HG03565 (cell line): ENCODE data around the gene ZKSCAN8.
"Not testable (repeated sequence)": the region's sequence is repeated elsewhere in the genome, so short reads cannot be mapped to it uniquely, and the experiment has no call there.

Experiments used
- ATAC-seq: cut with Tn5 transposase; IDR thresholded peaks from one replicate; pipeline ENCODE4 v1.9.1; 2021; ENCODE audit warnings: mild to moderate bottlenecking, moderate library complexity; ENCODE audit not compliant: unreplicated experiment

The ZKSCAN8 gene

DNA sequence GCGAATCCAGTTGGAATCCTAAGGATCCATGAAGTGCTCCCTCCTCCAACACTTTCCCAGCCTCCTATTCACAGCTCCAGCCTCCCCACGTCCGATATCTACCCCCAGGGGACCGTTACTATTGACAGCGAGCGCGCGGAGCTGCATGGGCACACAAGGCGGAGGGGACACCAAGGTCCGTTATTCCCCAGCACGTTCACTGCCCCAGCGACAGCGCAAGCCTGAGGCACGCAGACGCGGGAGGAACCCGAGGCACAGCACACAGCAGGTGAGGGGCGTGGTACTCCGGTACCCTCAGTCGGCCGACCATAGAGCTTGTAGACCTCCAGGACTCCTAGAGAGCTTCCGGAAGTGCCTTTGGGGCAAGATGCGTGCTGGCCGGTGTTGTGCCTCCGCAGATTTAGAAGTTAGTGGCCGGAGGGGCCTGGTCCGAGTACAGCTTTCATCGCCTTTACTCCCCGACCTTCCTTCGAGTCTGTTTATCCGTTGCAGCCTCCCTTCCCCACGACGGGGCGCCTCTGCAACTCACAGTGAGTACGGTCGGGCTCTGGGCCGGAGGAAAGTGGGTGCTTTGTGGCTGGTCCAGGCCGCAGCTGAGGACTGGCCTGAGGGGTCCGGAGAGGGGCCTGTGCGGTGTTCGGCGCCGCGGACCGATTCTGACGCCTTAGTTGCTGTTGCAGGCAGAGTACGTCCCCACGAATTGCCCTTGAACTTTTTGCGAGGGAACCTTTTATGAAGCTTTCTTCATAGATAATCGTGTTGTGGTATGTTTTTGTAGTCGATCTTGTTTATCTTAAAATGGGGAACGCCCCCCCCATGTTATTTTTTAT lies at the start of gene ZKSCAN8:
TSS of gene ZKSCAN8 (plus strand) at position 384 of the 830 bp plus-strand sequence. CDS start 6,525 bp downstream, outside the sequence.
- peak; percentile 66 for ATAC-seq

DNA sequence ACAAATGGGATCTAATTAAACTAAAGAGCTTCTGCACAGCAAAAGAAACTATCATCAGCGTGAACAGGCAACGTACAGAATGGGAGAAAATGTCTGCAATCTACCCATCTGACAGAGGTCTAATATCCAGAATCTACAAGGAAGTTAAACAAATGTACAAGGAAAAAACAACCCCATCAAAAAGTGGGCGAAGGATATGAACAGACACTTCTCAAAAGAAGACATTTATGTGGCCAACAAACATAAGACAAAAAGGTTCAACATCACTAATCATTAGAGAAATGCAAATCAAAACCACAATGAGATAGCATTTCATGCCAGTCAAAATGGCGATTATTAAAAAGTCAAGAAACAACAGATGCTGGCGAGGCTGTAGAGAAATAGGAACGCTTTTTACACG lies 39.5 kb upstream of the ZKSCAN8 start:
- ATAC-seq: not testable (repeated sequence)

DNA sequence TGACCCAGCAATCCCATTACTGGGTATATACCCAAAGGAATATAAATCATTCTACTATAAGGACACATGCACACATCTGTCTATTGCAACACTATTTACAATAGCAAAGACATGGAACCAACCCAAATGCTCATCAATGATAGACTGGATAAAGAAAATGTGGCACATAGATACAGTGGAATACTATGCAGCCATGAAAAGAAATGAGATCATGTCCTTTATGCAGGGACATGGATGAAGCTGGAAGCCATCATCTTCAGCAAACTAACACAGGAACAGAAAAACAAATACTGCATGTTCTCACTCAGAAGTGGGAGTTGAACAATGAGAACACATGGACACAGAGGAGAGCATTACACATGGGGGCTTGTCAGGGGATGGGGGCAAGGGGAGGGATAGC lies 39.0 kb upstream of the ZKSCAN8 start:
- ATAC-seq: not testable (repeated sequence)

DNA sequence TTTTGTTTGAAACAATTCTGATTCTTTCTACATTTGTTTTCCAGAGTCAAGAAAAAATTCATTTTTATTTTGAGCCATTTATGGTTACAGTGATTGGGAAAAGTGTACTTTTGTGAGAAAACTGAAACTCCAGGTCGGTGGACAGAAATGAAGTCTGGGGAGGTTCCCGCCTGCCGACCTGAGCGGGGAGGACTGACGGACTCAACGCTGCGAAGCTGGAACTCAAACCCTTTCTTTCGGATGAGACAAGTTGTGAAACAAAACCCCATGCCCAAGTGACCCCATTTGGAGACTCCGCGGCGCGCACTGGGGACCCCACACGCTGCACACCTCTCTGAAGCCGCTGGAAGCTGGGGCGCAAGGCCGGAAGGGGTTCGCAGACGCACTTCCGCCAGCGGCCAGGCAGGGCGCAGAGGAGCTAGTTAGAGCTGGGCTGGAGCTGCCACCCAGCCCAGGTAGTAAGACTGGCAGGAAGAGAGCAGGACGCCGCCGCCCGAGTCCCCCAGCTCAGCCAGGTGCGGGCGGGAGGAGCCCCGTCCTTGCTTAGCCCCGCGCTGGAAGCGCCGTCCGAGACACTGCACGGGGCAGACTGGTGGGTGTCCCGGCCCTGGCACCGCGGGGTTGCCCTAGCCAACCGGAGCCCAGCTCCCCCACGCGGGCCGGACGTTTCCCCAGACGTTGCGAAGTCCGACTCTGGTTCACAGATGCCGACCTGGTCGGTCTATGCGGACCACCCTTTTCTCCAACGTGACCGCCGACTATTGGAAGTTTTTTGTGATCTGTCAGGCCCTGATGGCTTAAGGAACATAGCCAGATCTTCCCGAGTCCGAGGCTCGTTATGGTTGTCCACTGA lies 37.1 kb upstream of the ZKSCAN8 start:
- ATAC-seq: peak; percentile 98

DNA sequence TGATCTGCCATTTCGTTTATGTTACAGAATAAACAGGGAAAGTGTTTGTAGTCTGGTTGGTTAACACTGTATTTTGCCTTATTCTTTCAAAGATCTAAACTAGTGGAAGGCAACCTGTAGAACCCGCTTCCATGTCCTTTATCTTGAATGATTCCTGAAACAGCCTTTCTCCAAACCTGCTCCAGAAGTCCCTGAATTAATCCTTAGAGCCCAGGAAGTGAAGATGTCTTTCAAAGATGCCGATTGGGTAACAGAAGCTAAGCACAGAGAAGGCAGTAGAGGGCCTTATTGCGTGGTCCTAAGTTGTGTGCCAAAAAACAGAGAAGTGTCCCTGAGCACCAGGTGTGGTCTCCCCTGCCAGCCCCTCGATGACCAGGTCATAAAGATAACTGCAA lies 36.4 kb upstream of the ZKSCAN8 start:
- no peak for ATAC-seq

DNA sequence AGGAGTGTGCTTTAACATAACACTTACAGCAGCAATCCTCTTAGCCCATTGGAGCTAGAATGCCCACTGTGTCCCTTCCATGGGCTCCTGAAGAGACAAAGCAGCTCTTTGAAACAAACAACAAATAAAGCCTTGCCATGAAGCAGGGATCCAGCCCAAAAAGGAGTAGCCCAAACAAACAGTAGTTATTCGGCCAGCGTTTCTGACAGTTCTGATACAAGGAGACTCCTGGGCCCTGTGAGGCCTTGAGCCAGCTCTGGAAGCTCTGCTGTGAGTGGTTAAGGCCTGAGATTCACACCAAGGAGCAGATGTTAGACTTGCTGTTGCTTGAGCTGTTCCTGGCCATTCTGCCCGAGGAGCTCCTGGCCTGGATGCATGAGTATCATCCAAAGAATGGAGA lies 34.2 kb upstream of the ZKSCAN8 start:
- ATAC-seq: no peak

DNA sequence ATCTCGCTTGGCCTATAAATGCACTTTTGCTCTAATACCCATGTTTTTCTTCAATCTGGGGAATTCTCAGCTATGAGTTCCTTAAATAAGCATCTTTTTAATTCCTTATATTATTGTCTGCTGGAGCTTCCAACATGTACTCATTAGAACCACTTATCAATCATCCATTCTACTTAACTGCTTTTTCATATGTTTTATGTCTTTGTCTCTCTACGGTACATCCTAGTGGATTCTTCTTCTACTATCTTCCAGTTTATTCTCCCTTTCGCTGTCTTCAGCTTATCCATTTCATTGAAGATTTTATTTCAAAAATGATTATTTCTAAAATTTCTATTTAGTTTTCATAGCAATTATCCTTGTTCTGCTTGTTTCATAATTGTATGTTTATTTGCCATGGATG lies 29.7 kb upstream of the ZKSCAN8 start:
- ATAC-seq: no peak

DNA sequence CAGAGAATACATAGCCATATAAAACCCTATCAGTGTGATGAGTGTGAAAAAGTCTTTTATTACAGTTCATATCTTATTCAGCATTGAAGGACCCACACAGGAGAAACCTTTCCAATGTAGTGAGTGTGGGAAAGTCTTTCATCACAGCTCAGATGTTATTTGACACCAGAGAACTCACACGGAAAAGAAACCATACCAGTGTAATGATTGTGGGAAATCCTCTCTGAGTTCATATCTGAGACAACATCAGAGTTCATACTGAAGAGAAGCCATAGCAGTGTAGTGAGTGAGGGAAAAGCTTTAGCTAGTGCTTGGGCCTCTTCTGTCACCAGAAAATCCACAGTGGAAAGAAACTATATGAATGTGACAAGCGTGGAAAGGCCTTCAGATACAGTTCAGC lies 25.9 kb upstream of the ZKSCAN8 start:
- ATAC-seq: no peak

DNA sequence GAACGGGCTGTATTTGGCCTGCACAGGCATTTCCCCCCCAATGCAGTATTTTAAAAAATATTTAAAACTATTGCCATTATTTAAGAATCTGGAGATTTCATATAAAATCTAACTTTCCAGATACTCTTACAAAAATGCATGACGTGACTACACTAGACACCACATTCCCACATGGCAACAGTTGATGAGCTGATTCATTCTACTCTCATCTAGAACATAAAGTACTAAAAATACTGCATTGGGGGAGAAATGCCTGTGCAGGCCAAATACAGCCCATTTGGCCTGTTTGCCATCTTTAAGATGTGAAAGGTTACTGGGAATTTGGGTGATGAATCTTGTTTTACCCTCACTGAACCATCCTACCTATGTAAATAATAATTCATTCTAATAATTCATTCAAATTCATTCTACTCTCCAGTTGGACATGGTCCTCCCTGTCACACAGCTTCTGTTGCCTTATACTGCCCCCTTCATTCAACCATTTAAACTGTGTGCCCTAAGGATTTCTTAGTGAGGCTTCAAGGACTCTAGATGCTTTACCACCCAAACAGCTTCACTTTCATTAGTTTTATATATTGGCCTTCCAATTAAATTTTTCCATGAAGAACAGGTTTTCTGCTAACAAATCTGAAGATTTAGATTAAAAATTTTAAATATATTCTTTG lies 24.2 kb upstream of the ZKSCAN8 start:
- ATAC-seq: no peak

DNA sequence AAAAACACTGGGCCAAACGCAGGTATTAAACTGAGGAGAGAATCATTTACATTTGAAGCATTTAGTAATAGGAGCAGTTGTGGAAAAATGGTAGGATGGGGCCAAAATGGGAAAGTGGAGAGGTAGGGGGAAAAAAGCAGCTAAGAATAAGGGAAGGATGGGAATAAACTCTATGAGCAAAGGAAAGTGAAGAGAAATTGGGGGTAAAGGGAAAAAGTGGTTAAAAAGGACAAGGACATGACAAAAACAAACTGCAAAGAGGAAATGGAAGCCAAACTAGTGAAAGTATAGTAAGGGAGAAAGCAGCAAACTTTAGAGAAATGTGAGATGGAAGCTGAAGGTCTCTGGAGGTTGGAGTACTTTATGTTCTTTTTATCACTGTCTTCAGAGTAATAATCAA lies 23.5 kb upstream of the ZKSCAN8 start:
- ATAC-seq: no peak

DNA sequence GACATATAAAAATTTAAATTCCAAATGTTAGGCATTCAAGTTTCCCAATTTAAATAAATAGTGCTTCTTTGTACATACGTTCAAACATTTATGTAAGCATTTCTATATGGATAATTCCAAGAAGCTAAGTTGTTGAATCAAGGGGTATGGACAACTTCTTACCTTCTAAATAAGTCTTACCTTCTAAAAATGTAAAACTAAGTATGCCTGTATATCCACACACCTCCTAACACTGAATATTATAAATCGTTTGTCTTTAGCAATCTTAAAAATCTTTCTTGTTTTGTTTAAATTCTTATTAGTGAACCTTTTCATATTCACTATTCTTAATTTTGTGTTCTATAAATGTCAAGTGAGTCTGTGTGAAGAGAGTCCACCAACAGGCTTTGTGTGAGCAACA lies 19.8 kb upstream of the ZKSCAN8 start:
- no peak for ATAC-seq

DNA sequence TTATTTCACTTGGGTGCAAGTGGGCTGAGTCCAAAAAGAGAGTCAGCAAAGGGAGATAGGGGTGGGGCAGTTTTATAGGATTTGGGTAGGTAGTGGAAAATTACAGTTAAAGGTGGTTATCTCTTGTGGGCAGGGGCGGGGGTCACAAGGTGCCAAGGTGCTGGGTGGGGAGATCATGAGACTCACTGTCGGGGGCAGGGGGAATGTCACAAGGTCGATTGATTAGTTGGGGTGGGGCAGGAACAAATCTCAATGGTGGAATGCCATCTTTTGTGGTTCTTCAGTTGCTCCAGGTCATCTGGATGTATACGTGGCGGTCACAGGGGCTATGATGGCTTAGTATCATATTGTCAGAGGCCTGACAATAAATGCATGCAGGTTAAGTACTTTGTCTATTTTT lies 19.4 kb upstream of the ZKSCAN8 start:
- not testable (repeated sequence) for ATAC-seq

DNA sequence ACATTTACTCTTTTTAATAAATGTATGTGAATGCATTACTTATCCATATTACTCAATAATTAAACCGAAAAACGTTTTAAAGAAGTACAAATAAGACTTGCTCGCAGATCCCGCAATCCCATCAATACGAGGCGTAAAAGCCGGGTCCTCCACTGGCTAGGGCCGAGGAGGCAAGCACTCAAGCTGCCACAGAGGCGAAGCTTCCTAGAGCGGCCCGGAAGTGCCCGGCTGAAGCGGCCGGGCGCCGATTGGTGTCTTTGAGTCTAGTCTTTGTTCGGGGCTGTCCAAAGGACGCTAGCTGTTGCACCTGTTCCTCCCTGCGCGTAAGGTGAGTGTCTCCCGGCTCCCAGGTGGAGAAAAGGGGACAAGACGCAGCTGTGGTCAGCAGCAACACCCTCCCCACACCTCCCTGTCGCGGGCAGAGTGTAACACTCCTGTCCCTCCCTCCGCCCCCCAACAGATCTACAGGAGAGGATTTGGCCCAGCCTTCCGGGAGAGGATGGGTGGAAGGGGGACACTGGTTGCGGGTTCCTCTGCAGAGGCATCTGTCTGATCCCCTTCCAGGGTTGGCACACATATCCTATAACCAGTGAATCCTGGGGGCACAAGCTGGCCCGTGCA lies 17.2 kb upstream of the ZKSCAN8 start, which contains the start of gene ZSCAN16:
TSS of gene ZSCAN16 (plus strand) at position 260 of the 621 bp plus-strand sequence. CDS start 835 bp downstream, outside the sequence.
- ATAC-seq: peak; percentile 96

DNA sequence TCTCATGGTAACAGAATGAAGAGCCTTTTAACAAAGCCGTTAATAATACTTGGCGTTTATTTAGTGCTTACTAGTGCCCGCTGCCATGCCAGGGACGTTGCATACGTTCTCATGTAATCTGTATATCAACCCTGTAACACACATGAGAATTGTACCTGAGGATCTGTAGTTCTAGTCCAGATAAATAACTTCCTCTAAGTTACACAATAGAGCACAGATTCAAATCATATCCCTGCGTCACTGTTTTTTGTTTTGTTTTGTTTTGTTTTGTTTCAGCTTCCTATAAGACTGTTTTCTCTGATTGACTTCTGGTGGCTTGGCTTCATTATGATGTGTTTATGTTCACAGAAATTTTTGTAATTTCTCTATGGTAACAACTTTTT lies 16.7 kb upstream of the ZKSCAN8 start:
- peak; percentile 7 for ATAC-seq

DNA sequence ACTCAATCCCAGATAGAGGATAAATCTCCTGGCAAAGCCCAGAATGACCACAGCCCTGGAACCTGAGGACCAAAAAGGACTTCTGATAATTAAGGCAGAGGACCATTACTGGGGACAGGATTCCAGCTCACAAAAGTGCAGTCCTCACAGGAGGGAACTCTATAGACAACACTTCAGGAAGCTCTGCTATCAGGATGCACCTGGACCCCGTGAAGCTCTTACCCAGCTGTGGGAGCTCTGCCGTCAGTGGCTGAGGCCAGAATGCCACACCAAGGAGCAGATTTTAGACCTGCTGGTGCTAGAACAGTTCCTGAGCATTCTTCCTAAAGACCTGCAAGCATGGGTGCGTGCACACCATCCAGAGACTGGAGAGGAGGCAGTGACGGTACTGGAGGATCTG lies 16.3 kb upstream of the ZKSCAN8 start:
- ATAC-seq: no peak

DNA sequence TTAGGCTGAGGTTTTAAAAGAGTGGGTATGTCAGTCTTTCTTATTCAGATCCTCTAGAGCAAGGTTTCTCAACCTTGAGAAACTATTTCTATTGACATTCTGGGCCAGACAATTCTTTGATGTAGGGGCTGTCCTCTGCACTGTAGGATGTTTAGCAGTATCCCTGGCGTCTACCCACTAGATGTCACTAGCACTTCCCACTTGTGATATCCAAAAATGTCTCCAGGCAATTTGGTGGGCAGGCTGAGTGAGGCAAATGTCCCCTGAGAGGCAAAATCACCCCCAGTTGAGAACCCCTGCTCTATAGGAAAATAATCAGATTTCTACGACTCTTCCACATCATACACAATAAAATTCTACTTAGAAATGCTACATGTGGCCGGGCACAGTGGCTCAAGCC lies 7.7 kb upstream of the ZKSCAN8 start:
- no peak for ATAC-seq

DNA sequence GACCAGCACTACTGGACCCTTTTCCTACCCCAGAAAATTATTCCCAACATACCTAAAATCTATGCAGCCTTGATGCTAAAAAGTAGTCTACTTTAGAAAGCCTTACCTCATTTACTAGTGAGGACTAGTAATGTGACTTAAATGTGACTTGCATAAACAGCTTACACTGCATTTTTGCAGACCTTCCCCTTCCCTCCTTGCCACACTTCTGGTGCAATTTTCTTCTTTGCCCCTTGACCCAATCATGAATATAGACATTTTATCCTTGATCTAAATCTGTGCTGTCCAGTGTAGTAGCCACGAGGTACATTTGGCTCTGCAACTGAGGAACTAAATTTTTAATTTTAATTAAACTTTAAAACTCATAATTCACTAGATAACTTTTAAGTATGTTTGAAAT lies 7.0 kb upstream of the ZKSCAN8 start:
- ATAC-seq: no peak

DNA sequence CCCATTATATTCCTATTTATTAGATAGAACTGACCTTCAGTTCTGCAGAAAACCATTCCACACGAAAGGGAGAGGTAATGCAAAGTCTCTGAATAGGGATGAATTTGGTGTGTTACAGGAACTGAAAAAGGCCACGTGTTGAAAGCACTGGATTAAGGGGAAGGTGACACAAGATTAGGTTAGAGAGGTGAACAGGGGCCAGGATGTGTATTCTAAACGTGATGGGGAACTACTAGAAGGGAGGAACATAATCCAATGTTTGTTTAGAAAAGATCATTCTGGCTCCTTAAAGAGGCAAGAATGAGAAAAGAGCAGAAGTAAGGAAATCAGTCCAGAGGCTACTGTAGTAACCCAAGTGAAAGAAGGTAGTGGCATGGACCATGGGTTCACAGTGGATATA lies 6.3 kb upstream of the ZKSCAN8 start:
- no peak for ATAC-seq

DNA sequence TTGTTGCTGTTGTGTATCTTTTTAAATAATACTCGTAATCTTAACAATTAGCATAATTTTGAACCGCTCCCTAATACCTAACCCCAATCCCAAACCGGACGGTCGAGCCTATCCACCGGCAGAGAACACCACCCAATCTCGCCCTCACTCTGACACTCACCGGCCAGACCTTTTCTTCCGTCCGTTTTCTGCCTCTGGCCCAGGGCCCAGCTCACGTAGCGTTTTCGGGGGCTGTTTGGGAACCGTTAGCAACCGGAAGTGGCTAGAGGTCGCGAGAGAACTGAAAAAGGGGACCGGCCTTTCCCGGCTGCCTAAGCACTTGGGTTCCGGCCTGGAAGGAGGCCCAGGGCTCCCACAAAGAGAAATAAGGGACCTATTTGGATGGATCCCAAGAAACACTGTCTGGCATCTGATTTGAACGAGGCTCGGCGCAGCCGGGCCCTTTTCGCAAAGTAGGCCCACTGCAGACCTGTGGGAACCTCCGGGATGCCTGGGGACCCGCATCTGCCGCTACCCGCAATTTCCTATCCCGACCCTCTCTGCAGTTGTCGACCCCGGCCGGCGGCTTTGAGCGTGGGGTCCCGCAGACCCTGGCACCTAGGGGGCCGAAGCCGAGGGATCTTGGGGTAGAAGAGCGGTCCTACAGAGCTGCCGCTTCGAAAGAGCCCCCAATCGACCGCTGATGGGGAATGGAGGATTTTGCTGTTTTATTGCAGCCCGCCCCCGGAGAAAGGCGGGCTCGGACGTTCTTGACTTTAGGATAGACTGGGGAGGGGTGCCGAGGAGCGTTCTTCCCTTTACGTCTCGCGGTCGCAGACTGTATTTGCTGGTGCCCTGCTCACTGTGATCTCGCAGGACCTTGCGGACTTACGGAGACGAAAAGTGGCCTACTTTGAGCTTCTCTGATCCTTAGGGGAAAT lies 4.8 kb upstream of the ZKSCAN8 start:
- ATAC-seq: peak; percentile 32

DNA sequence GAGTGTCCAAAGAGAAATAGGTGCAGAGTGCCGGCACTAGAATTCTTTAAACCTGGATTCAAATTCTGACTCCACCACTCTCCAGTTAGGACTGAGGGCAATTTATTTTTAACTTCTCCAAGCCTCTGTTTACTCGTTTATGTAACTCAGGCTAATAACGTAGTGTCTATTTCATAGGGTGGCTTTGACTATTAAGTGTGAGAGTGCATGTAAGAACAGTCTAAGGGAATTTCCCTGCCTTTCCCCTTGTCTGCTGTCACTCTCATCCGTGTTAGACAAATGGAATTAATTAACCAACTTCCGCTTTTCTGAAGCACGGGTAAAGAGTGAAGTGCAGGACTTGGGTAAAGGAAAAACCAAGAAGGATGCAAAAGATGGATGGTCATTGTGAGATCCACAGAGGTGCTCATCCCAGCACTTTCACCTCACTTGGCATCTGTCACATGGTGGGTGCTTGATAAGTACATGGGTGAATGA lies 4.1 kb upstream of the ZKSCAN8 start:
- no peak for ATAC-seq
